Body of pancreas (tissue), 4 donors: Measurements from ENCODE around the gene MT3.

Source experiments
- POLR2A ChIP-seq, 3 donors: fragments of 450-650 bp; IDR thresholded peaks; one replicate each; pipeline ENCODE4 v1.6.1; 2016; ENCODE audit warnings: antibody characterized with exemption in 3 of 3, mild to moderate bottlenecking in 2 of 3
- TF ChIP-seq, protein P1 (sequence below), 7 experiments: fragments of 450-650 bp in 4 of 7; fragments of 200-600 bp in 3 of 7; sonication (generic) in 3 of 7; IDR thresholded peaks; one replicate each; pipeline ENCODE4 v1.5.1; 2016 to 2019; ENCODE audit warnings: antibody characterized with exemption in 7 of 7

DNA sequence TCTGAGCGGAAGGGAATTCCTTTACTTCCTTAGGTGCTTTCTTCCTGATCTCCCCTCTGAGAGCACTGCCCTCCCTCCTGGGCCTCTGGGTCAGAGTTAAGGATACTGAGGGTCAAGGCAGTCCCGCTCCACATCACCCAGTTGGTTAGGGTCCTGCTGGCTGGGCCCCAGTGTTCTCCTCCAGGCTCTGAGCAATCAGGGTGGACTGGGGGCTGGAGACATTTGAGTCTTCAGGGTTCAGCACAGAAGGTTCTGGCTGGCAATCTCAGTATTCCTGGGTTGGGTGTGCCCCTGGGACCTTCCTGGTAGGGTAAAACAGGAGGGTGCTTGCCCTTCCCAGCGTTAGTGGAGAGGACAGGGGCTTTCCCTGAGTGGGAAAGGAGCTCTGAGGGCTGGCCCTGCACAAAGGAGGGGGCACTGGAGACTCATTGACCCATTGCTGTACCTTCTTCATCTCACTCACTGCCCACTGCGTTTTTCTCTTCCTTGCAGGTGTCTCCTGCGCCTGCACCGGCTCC, 43.6 kb downstream of the MT3 start:
- TF ChIP-seq, protein P1, sequence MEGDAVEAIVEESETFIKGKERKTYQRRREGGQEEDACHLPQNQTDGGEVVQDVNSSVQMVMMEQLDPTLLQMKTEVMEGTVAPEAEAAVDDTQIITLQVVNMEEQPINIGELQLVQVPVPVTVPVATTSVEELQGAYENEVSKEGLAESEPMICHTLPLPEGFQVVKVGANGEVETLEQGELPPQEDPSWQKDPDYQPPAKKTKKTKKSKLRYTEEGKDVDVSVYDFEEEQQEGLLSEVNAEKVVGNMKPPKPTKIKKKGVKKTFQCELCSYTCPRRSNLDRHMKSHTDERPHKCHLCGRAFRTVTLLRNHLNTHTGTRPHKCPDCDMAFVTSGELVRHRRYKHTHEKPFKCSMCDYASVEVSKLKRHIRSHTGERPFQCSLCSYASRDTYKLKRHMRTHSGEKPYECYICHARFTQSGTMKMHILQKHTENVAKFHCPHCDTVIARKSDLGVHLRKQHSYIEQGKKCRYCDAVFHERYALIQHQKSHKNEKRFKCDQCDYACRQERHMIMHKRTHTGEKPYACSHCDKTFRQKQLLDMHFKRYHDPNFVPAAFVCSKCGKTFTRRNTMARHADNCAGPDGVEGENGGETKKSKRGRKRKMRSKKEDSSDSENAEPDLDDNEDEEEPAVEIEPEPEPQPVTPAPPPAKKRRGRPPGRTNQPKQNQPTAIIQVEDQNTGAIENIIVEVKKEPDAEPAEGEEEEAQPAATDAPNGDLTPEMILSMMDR (IDR thresholded peaks at IDR 0.05) = no peak
- TF ChIP-seq POLR2A (IDR thresholded peaks at IDR 0.05) = no peak
